GM21576 (cell line): ENCODE results near the gene MGMT.

Experiments used
- ATAC-seq: cut with Tn5 transposase; IDR thresholded peaks from one replicate; pipeline ENCODE4 v1.9.1; 2021; ENCODE audit warnings: mild to moderate bottlenecking, moderate library complexity; ENCODE audit not compliant: unreplicated experiment

Gene MGMT

DNA sequence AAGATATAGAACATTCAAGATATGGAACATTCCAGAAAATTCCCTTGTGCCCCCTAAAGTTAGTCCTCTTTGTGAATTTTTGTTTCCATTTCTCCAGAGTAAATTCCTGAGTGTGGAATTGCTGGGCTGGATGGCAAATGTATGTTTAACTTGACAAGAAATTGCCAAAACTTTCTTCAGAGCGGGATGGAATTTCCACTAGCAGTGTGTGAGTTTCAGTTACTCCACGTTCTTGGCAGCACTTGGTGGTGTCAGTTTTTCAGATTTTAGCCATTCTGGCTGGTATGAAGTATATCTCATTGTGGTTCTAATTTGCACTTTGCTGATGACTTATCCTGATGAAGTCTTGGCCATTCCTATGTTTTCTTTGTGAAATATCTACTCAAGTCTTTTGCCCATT, 71.2 kb downstream of the MGMT start:
- ATAC-seq: no peak

DNA sequence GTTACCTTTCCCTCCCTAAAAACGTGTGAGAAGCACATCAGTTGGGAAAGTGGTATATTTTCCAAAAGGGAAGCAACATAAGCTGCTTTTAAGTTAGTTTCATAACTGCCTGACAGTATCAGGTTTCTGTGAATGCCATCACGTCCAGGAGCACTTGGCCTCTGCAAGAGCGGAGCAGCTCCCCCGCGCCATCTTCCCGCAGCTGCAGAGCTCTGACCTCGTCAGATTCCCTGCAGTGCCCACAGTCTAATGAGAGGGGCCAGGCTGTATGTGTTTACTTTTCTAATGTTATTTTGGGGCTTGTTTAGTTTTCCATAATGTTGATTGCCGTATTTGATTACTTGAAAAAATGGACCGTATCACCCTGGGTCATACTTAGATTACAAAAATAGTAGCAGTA, 74.2 kb downstream of the MGMT start:
- no peak for ATAC-seq

GRCh38 chr10:129541748-129542487, 74.9 kb downstream of the MGMT start:
- no peak for ATAC-seq

GRCh38 chr10:129542589-129542988, 75.5 kb downstream of the MGMT start:
- ATAC-seq: no peak

- ATAC-seq: no peak
Measured at GRCh38 chr10:129544205-129545202, 77.5 kb downstream of the MGMT start.

DNA sequence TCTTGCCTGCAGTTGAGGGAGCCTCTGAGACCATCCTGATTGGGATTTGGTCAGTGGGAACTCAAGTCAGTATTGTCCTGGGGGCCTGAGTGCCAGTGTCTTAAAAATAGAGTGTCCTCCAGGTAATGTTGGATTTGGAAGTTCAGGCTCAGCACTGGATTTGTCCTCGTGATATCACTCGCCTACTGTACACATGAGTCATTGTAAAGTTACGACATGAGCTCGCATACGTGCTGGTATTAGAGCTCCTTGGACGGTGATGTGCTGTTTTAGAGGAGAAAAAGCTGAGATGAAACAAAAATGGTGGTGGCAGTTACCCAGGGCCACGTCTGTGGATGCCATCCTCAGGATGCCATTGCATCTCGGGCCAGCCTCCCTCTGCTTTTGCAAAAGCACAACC, 78.2 kb downstream of the MGMT start:
- ATAC-seq: no peak

DNA sequence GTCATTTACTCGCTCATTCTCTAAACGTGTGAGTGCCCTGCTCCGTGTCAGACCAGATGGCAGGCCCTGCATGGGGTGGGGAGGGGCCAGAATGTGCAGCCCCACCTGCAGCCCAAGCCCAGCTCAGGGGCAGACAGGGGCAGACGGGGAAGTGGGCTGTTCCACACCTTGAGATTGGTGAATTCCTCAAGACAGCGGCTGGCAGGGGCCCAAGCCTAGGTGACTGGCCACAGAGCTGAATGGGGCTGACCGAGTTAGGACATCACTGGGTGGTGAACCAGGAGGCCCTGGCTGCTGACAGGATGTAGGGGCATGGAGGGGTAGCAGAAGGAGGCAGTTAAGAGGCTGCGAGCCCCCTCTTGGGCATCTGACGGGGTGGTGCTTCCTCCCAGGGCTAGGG, 79.1 kb downstream of the MGMT start:
- no peak for ATAC-seq

- ATAC-seq: no peak
Measured at GRCh38 chr10:129547608-129548007, 80.6 kb downstream of the MGMT start.

DNA sequence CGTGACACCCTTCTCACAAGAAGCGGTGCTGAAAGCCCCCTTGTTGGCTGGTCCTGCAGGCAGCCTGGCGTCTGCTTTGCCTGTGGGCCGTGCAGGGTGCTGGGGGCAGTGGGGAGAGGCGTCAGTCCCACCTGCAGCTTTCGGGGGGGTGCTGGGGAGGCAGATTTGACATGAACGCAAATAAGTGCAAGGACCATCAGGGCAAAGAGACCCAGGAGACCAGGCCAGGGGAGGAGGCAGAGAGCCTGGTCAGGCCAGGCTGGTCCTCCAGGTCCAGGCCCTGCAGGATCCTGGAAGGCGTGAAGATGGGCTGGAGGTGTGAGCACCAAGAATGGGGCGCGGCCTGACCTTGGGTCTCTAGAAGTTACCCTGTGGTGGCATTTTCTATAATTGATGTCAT, 81.6 kb downstream of the MGMT start:
- no peak for ATAC-seq

DNA sequence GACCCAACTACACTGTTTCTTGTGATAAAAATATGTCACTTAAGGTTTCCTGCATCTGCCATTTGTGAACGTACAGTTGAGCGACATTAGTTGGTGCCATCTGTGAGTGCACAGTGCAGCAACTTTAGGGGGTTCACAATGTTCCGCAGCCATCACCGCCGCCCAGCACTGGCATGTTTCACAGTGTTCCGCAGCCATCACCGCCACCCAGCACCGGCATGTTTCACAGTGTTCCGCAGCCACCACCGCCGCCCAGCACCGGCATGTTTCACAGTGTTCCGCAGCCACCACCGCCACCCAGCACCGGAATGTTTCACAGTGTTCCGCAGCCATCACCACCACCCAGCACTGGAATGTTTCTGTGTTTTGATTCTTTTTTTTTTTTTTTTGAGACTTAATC, 83.0 kb downstream of the MGMT start:
- ATAC-seq: no peak

DNA sequence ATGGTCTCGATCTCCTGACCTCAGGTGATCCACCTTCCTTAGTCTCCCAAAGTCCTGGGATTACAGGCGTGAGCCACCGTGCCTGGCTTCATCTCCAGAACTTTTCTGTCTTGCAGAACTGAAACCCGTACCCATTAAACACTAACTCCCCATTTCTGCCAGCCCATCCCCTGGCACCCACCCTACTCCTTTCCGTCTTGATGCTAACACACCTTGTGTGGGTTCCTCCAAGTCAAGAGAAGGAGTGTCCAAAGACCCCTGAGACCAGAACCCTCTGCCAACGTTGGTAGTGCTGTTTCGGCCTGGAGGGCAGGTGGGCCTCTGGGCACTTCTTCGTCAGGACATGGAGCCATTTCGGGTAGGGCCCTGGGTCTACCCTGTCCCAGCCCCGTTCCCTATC, 83.6 kb downstream of the MGMT start:
- no peak for ATAC-seq

GRCh38 chr10:129552119-129552518, 85.1 kb downstream of the MGMT start:
- ATAC-seq: peak; percentile 95

DNA sequence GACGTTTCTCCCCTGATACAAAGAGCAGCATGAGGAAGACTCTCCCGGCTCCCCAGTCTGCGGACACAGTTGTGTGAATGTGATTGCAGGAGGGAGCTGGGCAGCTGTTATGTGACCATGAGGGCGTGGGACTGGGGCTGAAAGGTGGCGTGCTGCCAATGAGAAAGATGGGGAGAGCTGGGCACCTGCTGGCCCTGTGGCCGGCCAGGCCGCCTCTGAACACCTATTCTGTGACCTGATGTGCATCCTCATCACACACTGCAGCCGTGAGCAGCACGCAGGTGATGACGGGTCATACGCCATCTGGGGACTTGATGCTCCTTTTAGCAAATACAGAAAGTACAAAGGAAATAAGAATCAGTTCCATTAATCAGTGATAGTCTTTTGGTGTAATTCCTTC, 86.9 kb downstream of the MGMT start:
- ATAC-seq: no peak

- ATAC-seq: no peak
Measured at GRCh38 chr10:129556316-129556715, 89.3 kb downstream of the MGMT start.

DNA sequence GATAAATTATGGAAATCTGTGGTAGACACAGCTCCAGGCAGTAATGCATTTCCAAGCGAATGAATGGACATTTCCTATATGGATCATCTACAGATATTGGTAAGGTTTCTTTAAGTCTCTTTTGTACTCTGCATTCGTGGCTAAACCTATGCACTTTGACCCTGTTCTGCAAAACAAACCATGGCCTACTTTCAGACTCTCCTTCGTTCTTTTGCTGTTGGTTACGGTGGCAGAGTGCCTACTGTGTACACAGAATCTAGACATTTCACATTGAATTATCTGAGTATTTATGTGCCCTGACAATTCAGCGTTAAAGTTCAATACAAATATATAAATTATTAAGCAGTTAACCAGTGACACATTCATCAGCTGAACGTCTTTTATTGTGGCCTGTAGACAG, 93.3 kb downstream of the MGMT start:
- no peak for ATAC-seq

DNA sequence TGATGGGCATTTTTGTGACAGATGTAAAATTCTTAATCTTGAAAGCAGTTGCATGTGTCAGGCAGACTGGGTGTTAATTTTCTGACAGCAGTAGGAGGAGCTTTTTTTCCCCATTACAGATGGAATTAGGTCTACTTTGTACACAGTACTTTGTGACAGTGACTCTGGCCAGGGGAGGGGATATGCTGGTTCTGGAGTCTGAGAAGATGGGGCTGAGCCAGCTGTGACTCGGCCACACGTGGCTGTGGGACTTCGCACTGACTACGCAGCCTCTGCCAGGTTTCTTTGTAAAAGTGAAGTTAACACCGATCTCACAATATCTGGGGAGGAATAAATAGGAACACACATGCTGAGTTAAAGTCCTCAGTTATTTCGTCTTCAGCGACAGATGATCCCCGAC, 95.4 kb downstream of the MGMT start:
- ATAC-seq: no peak

- ATAC-seq: no peak
Measured at GRCh38 chr10:129564923-129565322, 97.9 kb downstream of the MGMT start.

GRCh38 chr10:129568583-129569344, 101.7 kb downstream of the MGMT start:
- no peak for ATAC-seq

DNA sequence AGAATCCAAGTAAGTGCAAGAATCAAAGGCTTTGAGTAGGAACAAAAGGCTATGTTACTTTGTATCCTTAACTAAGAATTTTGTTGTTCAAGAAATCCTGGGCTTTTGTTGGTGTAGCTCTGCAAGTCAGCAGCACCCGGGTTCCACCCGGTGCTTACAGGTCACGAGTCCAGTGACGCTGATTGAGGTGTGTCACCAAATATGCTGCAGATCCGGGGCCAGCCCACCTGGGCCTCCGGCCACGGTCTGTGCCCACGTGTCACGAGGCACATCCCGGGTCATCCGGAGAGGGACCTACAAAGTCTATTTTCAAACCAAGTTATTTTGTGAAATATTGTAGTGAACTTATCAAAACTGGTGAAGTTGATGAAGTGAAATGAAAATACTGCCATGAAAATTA, 103.1 kb downstream of the MGMT start:
- ATAC-seq: no peak

GRCh38 chr10:129579228-129579627, 112.2 kb downstream of the MGMT start:
- no peak for ATAC-seq

GRCh38 chr10:129580010-129580409, 113.0 kb downstream of the MGMT start:
- ATAC-seq: no peak
